ENCODE results near the gene WDSUB1. TPM values are rescaled to one million over a fixed set of nuclear protein-coding genes. Genes with fewer than 3 reads are reported as not detected.

WDSUB1 gene
- total and polyA plus RNA-seq, 2 of the 4 experiments (the other 2 are of a cell fraction) = 4.8 to 5.2 TPM

- peaks cover 9% of the 10 kb centered on the region for H3K4me1 ChIP-seq (ENCODE audit: control insufficient read depth, insufficient read depth, low read length)
- BruUV-seq (replicated peaks) = no TSS peak
- ATAC-seq (ENCODE audit: low read depth) (no peak), DNase-seq (no peak)
- H2AK9ac ChIP-seq (replicated peaks; ENCODE audit: low read depth, low read length, poor library complexity) = no peak overlapping the region
- H3K18ac ChIP-seq (ENCODE audit: low read depth, low read length) = no peak overlapping the region
- H3K4me2 ChIP-seq (ENCODE audit: low read depth, low read length) = no peak overlapping the region
- peaks cover 39% of the 10 kb centered on the region for H3K36me3 ChIP-seq (ENCODE audit: control insufficient read depth, insufficient read depth, low read length)
- no peak overlapping the region for H3K27ac ChIP-seq (ENCODE audit: insufficient read depth, low read length)
- no peak overlapping the region for H3K4ac ChIP-seq (ENCODE audit: low read depth, low read length)
- H2BK20ac ChIP-seq (ENCODE audit: low read depth, low read length) = no peak overlapping the region
- H2BK5ac ChIP-seq (ENCODE audit: low read depth, low read length, poor library complexity, severe bottlenecking) = no peak overlapping the region
- H3K4me3 ChIP-seq (ENCODE audit: insufficient read depth, low read depth, low read length) = no peak overlapping the region
- H4K20me1 ChIP-seq (ENCODE audit: insufficient read depth, low read length) = no peaks in the 10 kb centered on the region
- dilution Hi-C loops (cut with HindIII; ENCODE audit: low sequenced_read_pairs, unreplicated experiment) = no loop called here
- no peaks in the 10 kb centered on the region for H3K9me3 ChIP-seq (ENCODE audit: control insufficient read depth, insufficient read depth, low read length)
- peaks cover 23% of the 10 kb centered on the region for H3K9me1 ChIP-seq (ENCODE audit: insufficient read depth, low read length)
- intact Hi-C loops (cut with micrococcal nuclease) = no loop called here
- H3K27me3 ChIP-seq (ENCODE audit: control insufficient read depth, insufficient read depth, low read length) = no peaks in the 10 kb centered on the region
- no peak overlapping the region for H2AK5ac ChIP-seq (ENCODE audit: low read depth, low read length)
- TF ChIP-seq BHLHE40 (IDR thresholded peaks at IDR 0.05; ENCODE audit: low read depth, low read length) = no peak
- ChIA-PET CTCF (no interaction called here), POLR2A (ENCODE audit: unreplicated experiment) (no interaction called here)
- H4K5ac ChIP-seq (ENCODE audit: low read depth, low read length) = no peak overlapping the region
- in situ Hi-C loops (cut with MboI; ENCODE audit: low sequenced_read_pairs) = no loop called here
- H3K23ac ChIP-seq (ENCODE audit: low read depth, low read length) = no peak overlapping the region
- no peak overlapping the region for H3K56ac ChIP-seq (ENCODE audit: extremely low read depth, insufficient read depth, low read length)
- no peak overlapping the region for H3K14ac ChIP-seq (replicated peaks; ENCODE audit: low read depth, low read length)
- H2BK15ac ChIP-seq (ENCODE audit: low read depth, low read length) = no peak overlapping the region
- H3K9ac ChIP-seq (ENCODE audit: low read depth, low read length) = no peak overlapping the region
- H2BK120ac ChIP-seq (ENCODE audit: low read depth, low read length) = no peak overlapping the region
- H4K8ac ChIP-seq (ENCODE audit: low read depth in 2 of 2, low read length in 2 of 2) = no peak overlapping the region
- H3K79me1 ChIP-seq (ENCODE audit: low read depth in 1 of 2, low read length in 2 of 2) = peaks cover 0 to 2% of the 10 kb centered on the region in 2 experiments; a peak in 2 of 4 replicates
- WGBS, 2 experiments (ENCODE audit: extremely low coverage in 2 of 2, insufficient read length in 1 of 2) = 100% methylated on average over 2 of the region's 3 CpGs; no CpG with 5 or more reads in 1 of the 2 experiments
- no peak overlapping the region for H4K91ac ChIP-seq (ENCODE audit: insufficient read depth, low read depth, low read length)
- H2AFZ ChIP-seq (replicated peaks; ENCODE audit: low read length, poor library complexity) = no peak overlapping the region
Observed at GRCh38 chr2:159214325-159214865, 72.1 kb downstream of the WDSUB1 start.
